T47D (cell line): Measurements from ENCODE around the gene IL36RN.

Experiments used
- DNase-seq, 2 experiments: peaks; one replicate each; pipeline versions ENCODE4 v3.0.0 to v3.0.0-alpha.2; 2011 to 2012; ENCODE audit warnings: low read depth in 1 of 2, low spot score in 1 of 2
- JUND ChIP-seq: IDR thresholded peaks from 2 replicates; pipeline ENCODE4 v1.6.1; 2012; ENCODE audit warnings: low read depth
- in situ Hi-C: cut with HindIII; loops from 2 replicates; pipeline ENCODE4 v1.10.0; 2016; ENCODE audit warnings: low sequenced_read_pairs, low pct_unique_long_range_greater_than_20kb

IL36RN gene

DNA sequence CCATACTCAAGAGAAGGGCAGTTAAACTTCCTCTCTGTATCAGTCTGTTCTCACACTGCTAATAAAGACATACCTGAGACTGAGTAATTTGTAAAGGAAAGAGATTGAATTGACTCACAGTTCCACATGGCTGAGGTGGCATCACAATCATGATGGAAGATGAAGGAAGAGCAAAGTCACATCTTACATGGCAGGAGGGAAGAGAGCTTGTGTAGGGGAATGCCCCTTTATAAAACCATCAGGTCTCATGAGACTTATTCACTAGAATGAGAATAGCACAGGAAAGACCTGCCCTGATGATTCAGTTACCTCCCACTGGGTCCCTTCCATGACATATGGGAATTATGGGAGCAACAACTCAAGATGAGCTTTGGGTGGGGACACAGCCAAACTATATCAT is 4.9 kb upstream of the IL36RN start:
- no peak for DNase-seq

DNA sequence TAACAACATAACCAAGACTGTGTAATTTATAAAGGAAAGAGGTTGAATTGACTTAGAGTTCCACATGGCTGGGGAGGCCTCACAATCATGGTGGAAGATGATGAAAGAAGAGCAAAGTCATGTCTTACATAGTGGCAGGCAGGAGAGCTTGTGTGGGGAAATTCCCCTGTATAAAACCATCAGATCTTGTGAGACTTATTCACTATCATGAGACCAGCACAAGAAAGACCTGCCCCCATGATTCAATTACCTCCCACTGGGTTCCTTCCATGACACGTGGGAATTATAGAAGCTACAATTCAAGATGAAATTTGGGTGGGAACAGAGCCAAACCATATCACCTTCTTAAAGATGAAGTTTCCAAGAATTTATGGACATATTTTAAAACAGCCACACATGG is 2.5 kb upstream of the IL36RN start:
- in situ Hi-C loops = no loop called here
- no peak for DNase-seq
- no peak for TF ChIP-seq JUND

More for the DNA sequence above, 4.9 kb upstream of the IL36RN start:
- in situ Hi-C loops = no loop called here
- TF ChIP-seq JUND = no peak

- TF ChIP-seq JUND = no peak
- in situ Hi-C loops = no loop called here
Measured at GRCh38 chr2:113057117-113057516, 1.9 kb upstream of the IL36RN start.

GRCh38 chr2:113058411-113058994 is 495 bp upstream of the IL36RN start:
- in situ Hi-C loops = no loop called here
- no peak for TF ChIP-seq JUND
- DNase-seq = peak in 1 of 2 experiments; percentile 32

More at GRCh38 chr2:113057117-113057516, 1.9 kb upstream of the IL36RN start:
- DNase-seq = no peak

GRCh38 chr2:113060396-113060795 is 1.4 kb downstream of the IL36RN start:
- TF ChIP-seq JUND = no peak
- in situ Hi-C loops = no loop called here
- DNase-seq = no peak

DNA sequence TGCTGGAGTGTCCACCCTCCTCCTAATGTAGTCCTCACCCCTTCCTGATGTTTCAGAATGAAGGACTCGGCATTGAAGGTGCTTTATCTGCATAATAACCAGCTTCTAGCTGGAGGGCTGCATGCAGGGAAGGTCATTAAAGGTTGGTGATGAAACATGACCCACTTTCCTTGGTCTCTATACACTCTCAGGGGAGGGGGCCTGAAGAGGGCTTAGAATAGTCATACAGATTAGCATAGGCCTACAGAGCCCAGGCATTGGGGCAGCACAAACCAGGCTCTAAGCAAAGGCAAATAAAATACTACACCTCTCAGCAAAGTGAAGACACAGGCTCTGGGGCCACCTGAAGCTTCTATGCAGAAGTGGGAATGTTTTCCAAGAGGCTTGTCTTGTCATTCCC is 1.8 kb downstream of the IL36RN start:
- DNase-seq = no peak
- TF ChIP-seq JUND = no peak
- in situ Hi-C loops = no loop called here

- in situ Hi-C loops = no loop called here
- no peak for TF ChIP-seq JUND
- no peak for DNase-seq
Measured at GRCh38 chr2:113061241-113061640, 2.2 kb downstream of the IL36RN start.

DNA sequence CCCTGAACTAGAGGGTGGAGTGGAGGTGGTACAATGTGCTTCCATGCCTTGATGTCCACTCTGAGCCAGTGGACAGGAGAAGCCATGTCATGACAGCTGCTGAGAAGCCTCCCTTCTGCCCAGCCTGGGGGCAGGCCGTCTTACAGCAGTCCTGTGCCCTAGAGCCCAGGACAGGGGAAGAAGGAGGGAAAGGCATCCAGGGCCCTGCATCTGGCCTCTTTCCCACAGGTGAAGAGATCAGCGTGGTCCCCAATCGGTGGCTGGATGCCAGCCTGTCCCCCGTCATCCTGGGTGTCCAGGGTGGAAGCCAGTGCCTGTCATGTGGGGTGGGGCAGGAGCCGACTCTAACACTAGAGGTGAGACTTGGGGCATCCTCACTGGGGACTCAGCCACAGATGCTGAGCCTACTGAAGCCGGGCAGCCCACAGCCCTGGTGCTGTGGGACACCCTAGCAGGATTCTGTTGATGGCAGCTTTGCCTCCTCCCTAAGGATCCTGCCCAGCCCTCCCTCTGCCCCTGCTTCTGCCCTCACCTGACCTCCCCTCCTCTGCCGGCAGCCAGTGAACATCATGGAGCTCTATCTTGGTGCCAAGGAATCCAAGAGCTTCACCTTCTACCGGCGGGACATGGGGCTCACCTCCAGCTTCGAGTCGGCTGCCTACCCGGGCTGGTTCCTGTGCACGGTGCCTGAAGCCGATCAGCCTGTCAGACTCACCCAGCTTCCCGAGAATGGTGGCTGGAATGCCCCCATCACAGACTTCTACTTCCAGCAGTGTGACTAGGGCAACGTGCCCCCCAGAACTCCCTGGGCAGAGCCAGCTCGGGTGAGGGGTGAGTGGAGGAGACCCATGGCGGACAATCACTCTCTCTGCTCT is 3.1 kb downstream of the IL36RN start:
- DNase-seq = no peak
- TF ChIP-seq JUND = no peak
- in situ Hi-C loops = no loop called here

GRCh38 chr2:113064281-113064680 is 5.3 kb downstream of the IL36RN start:
- DNase-seq = no peak
- in situ Hi-C loops = no loop called here
- TF ChIP-seq JUND = no peak

DNA sequence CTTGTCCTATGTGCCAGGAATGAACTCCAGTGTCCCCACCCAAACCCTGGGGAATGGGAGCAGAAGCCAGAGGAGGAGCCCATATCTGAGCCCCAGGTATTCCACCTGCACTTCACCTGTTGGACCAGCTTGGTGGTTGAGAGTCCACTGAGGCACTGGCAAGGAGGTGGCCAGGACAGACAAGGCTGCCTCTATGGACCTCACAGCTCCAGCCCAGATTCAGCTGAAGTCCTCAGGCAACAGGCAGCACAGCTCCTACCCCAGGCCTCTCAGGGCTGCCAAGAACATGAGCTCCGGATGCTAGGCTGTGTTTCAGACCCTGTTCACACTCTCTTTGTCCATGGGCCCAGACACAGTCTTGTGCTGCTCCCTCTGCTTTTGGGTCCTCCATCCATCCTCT is 5.9 kb downstream of the IL36RN start:
- in situ Hi-C loops = no loop called here
- TF ChIP-seq JUND = no peak
- no peak for DNase-seq

GRCh38 chr2:113067681-113068080 is 8.7 kb downstream of the IL36RN start, which contains the start of gene IL1F10:
Gene IL1F10 (plus strand): TSS chr2:113067970. CDS start chr2:113072739, 4,769 bp downstream.
- TF ChIP-seq JUND = no peak
- no peak for DNase-seq
- in situ Hi-C loops = no loop called here

DNA sequence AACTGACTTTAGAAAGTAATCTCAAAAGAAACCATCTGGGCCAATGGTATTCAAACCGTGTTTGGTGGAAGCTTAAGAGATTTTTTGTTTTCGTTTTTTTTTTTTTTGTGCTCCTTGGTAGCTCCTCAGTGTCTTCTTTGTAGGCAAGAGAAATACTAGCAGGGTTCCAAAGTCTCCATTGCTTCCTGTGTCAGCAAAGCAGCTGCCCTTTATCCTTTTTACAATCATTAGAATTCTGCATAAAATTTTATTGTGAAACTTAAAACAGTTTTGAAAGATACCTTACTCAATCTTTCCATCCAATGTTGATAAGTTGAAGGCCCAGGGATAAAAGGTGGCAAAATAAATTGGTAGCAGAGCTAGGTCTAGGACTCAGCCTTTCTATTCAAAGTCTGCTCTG is 9.3 kb downstream of the IL36RN start:
- TF ChIP-seq JUND = no peak
- DNase-seq = no peak
- in situ Hi-C loops = no loop called here

DNA sequence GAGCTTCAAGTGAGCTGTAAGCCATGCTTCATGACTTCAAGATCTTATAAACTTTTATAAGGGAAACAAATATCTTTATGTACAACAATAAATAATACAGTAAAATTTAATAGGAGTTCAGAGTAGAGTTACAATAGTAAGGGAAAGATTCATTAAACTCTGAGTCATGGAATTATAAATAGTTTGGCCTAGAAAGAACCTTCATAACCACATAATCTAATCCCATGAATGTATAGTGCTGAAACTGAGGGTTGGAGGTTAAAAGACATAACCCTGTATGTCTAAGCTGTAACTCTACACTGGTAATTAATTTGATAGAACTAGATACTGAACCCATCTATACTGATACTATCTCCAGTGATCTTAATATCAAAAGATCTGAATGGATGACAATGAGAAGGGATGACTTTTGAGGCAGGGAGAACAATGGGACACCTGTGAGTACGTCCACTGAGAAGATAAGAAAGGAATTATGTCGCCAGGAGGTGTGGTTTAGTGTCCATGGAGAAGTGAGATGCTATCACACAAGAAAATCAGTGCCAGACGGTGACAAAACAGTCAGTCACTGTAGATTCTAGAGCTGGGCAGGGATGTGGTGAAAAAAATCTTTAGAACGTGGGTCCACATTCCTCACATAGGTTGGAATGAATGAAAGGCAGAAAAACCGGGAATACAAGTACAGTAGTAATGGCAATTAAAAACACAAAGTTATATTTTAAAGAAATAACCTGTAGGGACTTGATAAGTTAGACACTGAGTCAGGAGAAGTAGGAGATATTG is 9.9 kb downstream of the IL36RN start:
- DNase-seq = peak in 1 of 2 experiments; percentile 56
- in situ Hi-C loops = no loop called here

More for the DNA sequence above, 9.9 kb downstream of the IL36RN start:
- no peak for TF ChIP-seq JUND
